OCI-LY3 (cell line): ENCODE measurements around the gene DPT.

Experiments
- CTCF ChIP-seq: fragments of 200-600, 300-600 bp; sonication (generic); IDR thresholded peaks from 2 replicates; pipeline ENCODE4 v1.5.1; 2014; ENCODE audit warnings: antibody characterized with exemption, low read length, low read depth
- EZH2phosphoT487 ChIP-seq: fragments of 200-600 bp; shearing (Covaris generic); IDR thresholded peaks from 2 replicates; pipeline ENCODE4 v1.6.1; 2018; ENCODE audit warnings: antibody characterized with exemption, mixed run types, low read depth

GRCh38 chr1:168760241-168760640 lies 31.2 kb upstream of the DPT start:
- no peak for TF ChIP-seq CTCF
- TF ChIP-seq EZH2phosphoT487, result no peak
